Small intestine (tissue), 7 donors: ENCODE results near the gene PLG. TPM values are rescaled to one million over a fixed set of nuclear protein-coding genes. Genes with fewer than 3 reads are reported as not detected.
"Not testable (repeated sequence)": the region's sequence is repeated elsewhere in the genome, so short reads cannot be mapped to it uniquely, and the experiment has no call there.

Experiments
- DNase-seq, 2 donors: peaks; one replicate each; pipeline versions ENCODE4 v3.0.0 to v3.0.0-alpha.2; 2013
- FAIRE-seq: peaks from 2 replicates; lab custom pipeline; 2012; peaks lifted over from hg19 to GRCh38; lab: Jason Lieb, UNC
- H3K27ac ChIP-seq, 3 donors: one replicate each; pipeline ENCODE4 v1.5.1; 2013; ENCODE audit warnings: low read length in 2 of 3, mild to moderate bottlenecking in 2 of 3, control low read depth in 1 of 3, inconsistent platforms in 1 of 3, low read depth in 1 of 3, moderate library complexity in 1 of 3
- H3K27me3 ChIP-seq, 3 donors: one replicate each; pipeline ENCODE4 v1.6.1; 2013; ENCODE audit warnings: low read length in 3 of 3, inconsistent platforms in 1 of 3; ENCODE audit not compliant: control insufficient read depth in 3 of 3, insufficient read depth in 3 of 3
- H3K36me3 ChIP-seq, 3 donors: one replicate each; pipeline ENCODE4 v1.6.1; 2013; ENCODE audit warnings: low read length in 3 of 3, inconsistent platforms in 1 of 3, low read depth in 1 of 3, mild to moderate bottlenecking in 1 of 3, moderate library complexity in 1 of 3; ENCODE audit not compliant: control insufficient read depth in 3 of 3, insufficient read depth in 2 of 3
- H3K4me1 ChIP-seq, 3 donors: one replicate each; pipeline ENCODE4 v1.6.1; 2013; ENCODE audit warnings: low read length in 2 of 3, inconsistent platforms in 1 of 3, low read depth in 1 of 3, mild to moderate bottlenecking in 1 of 3, moderate library complexity in 1 of 3; ENCODE audit not compliant: control insufficient read depth in 3 of 3, insufficient read depth in 2 of 3
- H3K4me3 ChIP-seq, 3 donors: one replicate each; pipeline ENCODE4 v1.5.1; 2013; ENCODE audit warnings: low read length in 3 of 3, control low read depth in 1 of 3, inconsistent platforms in 1 of 3, low read depth in 1 of 3, mild to moderate bottlenecking in 1 of 3, moderate library complexity in 1 of 3
- H3K9me3 ChIP-seq, 2 donors: one replicate each; pipeline ENCODE4 v1.6.1; 2013; ENCODE audit warnings: low read depth in 1 of 2, low read length in 1 of 2; ENCODE audit not compliant: control insufficient read depth in 2 of 2, insufficient read depth in 1 of 2
- WGBS, 3 donors: extraction: QIAGEN DNeasy Blood & Tissue Kit; methylation state at CpG; one replicate each; pipeline ENCODE4 v1.1.7; 2013; 5-methylcytosine and 5-hydroxymethylcytosine counted together
- polyA plus RNA-seq, 4 donors: library from polyadenylated mRNA; stranded (reverse) in 3 of 4; unstranded in 1 of 4; fragments of 200-250 nt in 3 of 4; fragments of 120-200 nt in 1 of 4; gene quantifications; one replicate each; pipeline versions ENCODE4 v1.2.1 to v1.2.3, GENCODE V29; 2013
- donor health status: healthy with polysubstance abuse.
- donor health status: control.
- donor health status: control.
- donor health status: Bipolar disorder and iron deficiency.
- donor health status: healthy.

Gene PLG
- polyA plus RNA-seq, 4 donors = 0.33 to 11.5 (median 0.54) TPM; not detected in 1

GRCh38 chr6:160768101-160768500 lies 66.1 kb downstream of the PLG start:
- Histone ChIP-seq H3K4me1 (no peaks in the 10 kb centered on the region), H3K27me3 (peaks cover 3 to 5% (median 4%) of the 10 kb centered on the region in 3 donors), H3K9me3 (no peaks in the 10 kb centered on the region), H3K27ac (no peak overlapping the region), H3K4me3 (no peak overlapping the region), H3K36me3 (no peaks in the 10 kb centered on the region)
- no peak for FAIRE-seq
- 91 to 93% (median 91%) methylated on average over 8 of the region's 8 CpGs for WGBS, 3 donors
- DNase-seq = no peak

- no peaks in the 10 kb centered on the region for H3K27me3 ChIP-seq
- H3K9me3 ChIP-seq = peaks cover 0 to 4% of the 10 kb centered on the region in 2 donors
- 79 to 87% (median 86%) methylated on average over 4 of the region's 4 CpGs for WGBS, 3 donors
- H3K36me3 ChIP-seq = no peaks in the 10 kb centered on the region
- no peaks in the 10 kb centered on the region for H3K4me1 ChIP-seq
- FAIRE-seq (no peak), DNase-seq (no peak)
- H3K27ac ChIP-seq = no peak overlapping the region
- H3K4me3 ChIP-seq = no peak overlapping the region
Measured at GRCh38 chr6:160774399-160774798, 72.4 kb downstream of the PLG start.

GRCh38 chr6:160775792-160776580 lies 73.9 kb downstream of the PLG start:
- Histone ChIP-seq H3K9me3 (peaks cover 0 to 7% of the 10 kb centered on the region in 2 donors), H3K4me1 (no peaks in the 10 kb centered on the region), H3K4me3 (no peak overlapping the region), H3K27ac (no peak overlapping the region), H3K27me3 (no peaks in the 10 kb centered on the region), H3K36me3 (no peaks in the 10 kb centered on the region)
- WGBS, 3 donors = 49 to 73% (median 64%) methylated on average over 6 of the region's 6 CpGs
- no peak for FAIRE-seq
- no peak for DNase-seq

GRCh38 chr6:160779095-160779494 lies 77.1 kb downstream of the PLG start:
- not testable (repeated sequence) for H3K27ac ChIP-seq, H3K27me3 ChIP-seq, H3K9me3 ChIP-seq, DNase-seq, FAIRE-seq, H3K4me1 ChIP-seq, H3K36me3 ChIP-seq, H3K4me3 ChIP-seq
- WGBS, 3 donors = 81 to 92% (median 91%) methylated on average over 6 of the region's 6 CpGs

GRCh38 chr6:160780656-160781055 lies 78.6 kb downstream of the PLG start:
- not testable (repeated sequence) for DNase-seq, H3K27me3 ChIP-seq, H3K4me1 ChIP-seq, H3K9me3 ChIP-seq, FAIRE-seq, H3K27ac ChIP-seq, H3K36me3 ChIP-seq, H3K4me3 ChIP-seq
- WGBS, 3 donors = 86 to 94% (median 91%) methylated on average over 3 of the region's 3 CpGs

- Histone ChIP-seq H3K27ac (no peak overlapping the region), H3K4me3 (no peak overlapping the region), H3K4me1 (no peaks in the 10 kb centered on the region), H3K27me3 (no peaks in the 10 kb centered on the region), H3K36me3 (no peaks in the 10 kb centered on the region), H3K9me3 (peaks cover 0 to 7% of the 10 kb centered on the region in 2 donors)
- WGBS, 3 donors = 58 to 76% (median 68%) methylated on average over 4 of the region's 4 CpGs
- FAIRE-seq (no peak), DNase-seq (no peak)
Measured at GRCh38 chr6:160781298-160781697, 79.3 kb downstream of the PLG start.

- Histone ChIP-seq H3K27ac (no peak overlapping the region), H3K4me1 (no peaks in the 10 kb centered on the region), H3K27me3 (no peaks in the 10 kb centered on the region), H3K9me3 (peaks cover 0 to 7% of the 10 kb centered on the region in 2 donors), H3K36me3 (no peaks in the 10 kb centered on the region), H3K4me3 (no peak overlapping the region)
- DNase-seq (no peak), FAIRE-seq (no peak)
- WGBS, 3 donors = 70 to 87% (median 82%) methylated on average over 1 of the region's 1 CpG
Measured at GRCh38 chr6:160782228-160782627, 80.2 kb downstream of the PLG start.

- Histone ChIP-seq H3K36me3 (no peaks in the 10 kb centered on the region), H3K27me3 (no peaks in the 10 kb centered on the region), H3K27ac (no peak overlapping the region), H3K9me3 (peaks cover 0 to 7% of the 10 kb centered on the region in 2 donors), H3K4me3 (no peak overlapping the region), H3K4me1 (no peaks in the 10 kb centered on the region)
- DNase-seq (no peak), FAIRE-seq (no peak)
- WGBS, 3 donors = 50 to 66% (median 51%) methylated on average over 7 of the region's 7 CpGs
Measured at GRCh38 chr6:160783741-160784140, 81.7 kb downstream of the PLG start.
